Smooth muscle cell (in vitro differentiated cells): Measurements from ENCODE around the gene ANKRD33B. TPM values are rescaled to one million over a fixed set of nuclear protein-coding genes. Genes with fewer than 3 reads are reported as not detected.
"Not testable (repeated sequence)": the region's sequence is repeated elsewhere in the genome, so short reads cannot be mapped to it uniquely, and the experiment has no call there.

Experiments
- DNase-seq: peaks from one replicate; lab custom pipeline; 2025; ENCODE audit not compliant: unreplicated experiment; lab: John Stamatoyannopoulos, UW
- H2AFZ ChIP-seq: fragments of 200-600 bp; sonication (generic); 2 replicates; pipeline ENCODE4 v1.6.0; 2016; ENCODE audit warnings: antibody characterized with exemption, low read depth, mild to moderate bottlenecking
- H3F3A ChIP-seq: fragments of 200-600 bp; sonication (generic); 2 replicates; pipeline ENCODE4 v1.6.0; 2017; ENCODE audit warnings: antibody characterized with exemption, low read depth
- H3K27ac ChIP-seq: fragments of 200-600 bp; sonication (generic); 2 replicates; pipeline ENCODE4 v1.5.1; 2016; ENCODE audit warnings: low read depth, mild to moderate bottlenecking
- H3K27me3 ChIP-seq: fragments of 200-600 bp; sonication (generic); 2 replicates; pipeline ENCODE4 v1.6.1; 2016; ENCODE audit warnings: low read depth, mild to moderate bottlenecking
- H3K36me3 ChIP-seq: fragments of 200-600 bp; sonication (generic); 2 replicates; pipeline ENCODE4 v1.5.1; 2016; ENCODE audit warnings: low read depth
- H3K4me1 ChIP-seq: fragments of 200-600 bp; sonication (generic); 2 replicates; pipeline ENCODE4 v1.5.1; 2016; ENCODE audit warnings: low read depth
- H3K4me2 ChIP-seq: fragments of 200-600 bp; sonication (generic); 2 replicates; pipeline ENCODE4 v1.6.0; 2016; ENCODE audit warnings: mild to moderate bottlenecking
- H3K4me3 ChIP-seq: fragments of 200-600 bp; sonication (generic); 2 replicates; pipeline ENCODE4 v1.5.1; 2016; ENCODE audit warnings: mild to moderate bottlenecking
- H3K79me2 ChIP-seq: fragments of 200-600 bp; sonication (generic); 2 replicates; pipeline ENCODE4 v1.6.0; 2016; ENCODE audit warnings: low read depth, mild to moderate bottlenecking
- H3K9ac ChIP-seq: fragments of 200-600 bp; sonication (generic); 2 replicates; pipeline ENCODE4 v1.6.0; 2016; ENCODE audit warnings: low read depth
- H3K9me3 ChIP-seq: fragments of 200-600 bp; sonication (generic); replicated peaks from 2 replicates; pipeline ENCODE4 v1.5.1; 2016; ENCODE audit warnings: low read depth
- H4K20me1 ChIP-seq: fragments of 200-600 bp; sonication (generic); 2 replicates; pipeline ENCODE4 v1.6.0; 2016; ENCODE audit warnings: low read depth
- WGBS: methylation state at CpG from one replicate; pipeline ENCODE4 v1.1.7; 2016; ENCODE audit warnings: low lambda C conversion rate; 5-methylcytosine and 5-hydroxymethylcytosine counted together
- polyA plus RNA-seq: library from polyadenylated mRNA; unstranded; fragments of >200 nt; fragmentation: Nextera tagmentation; extraction: Ambion mirVana; gene quantifications from 2 replicates; pipeline ENCODE4 v1.2.1, GENCODE V29; 2016
- total RNA-seq: library from RNA; depleted of rRNA; stranded (reverse); fragments of >200 nt; gene quantifications from 2 replicates; pipeline ENCODE4 v1.2.3, GENCODE V29; 2014
- TF ChIP-seq, protein P1 (sequence below): fragments of 200-600 bp; sonication (generic); IDR thresholded peaks from 2 replicates; pipeline ENCODE4 v1.5.1; 2017; ENCODE audit warnings: borderline replicate concordance, mild to moderate bottlenecking, antibody characterized with exemption; ENCODE audit not compliant: insufficient read depth, poor library complexity, severe bottlenecking

The ANKRD33B gene
- total and polyA plus RNA-seq, 2 experiments from 2014 or later, result 1.2 to 2.2 TPM

GRCh38 chr5:10607666-10608073 is 43.8 kb downstream of the ANKRD33B start:
- no peak overlapping the region for H3K27ac ChIP-seq
- DNase-seq, result no peak
- 12% methylated on average over 5 of the region's 5 CpGs for WGBS
- no peak overlapping the region for H3K4me3 ChIP-seq
- H2AFZ ChIP-seq, result no peak overlapping the region
- TF ChIP-seq, protein P1, sequence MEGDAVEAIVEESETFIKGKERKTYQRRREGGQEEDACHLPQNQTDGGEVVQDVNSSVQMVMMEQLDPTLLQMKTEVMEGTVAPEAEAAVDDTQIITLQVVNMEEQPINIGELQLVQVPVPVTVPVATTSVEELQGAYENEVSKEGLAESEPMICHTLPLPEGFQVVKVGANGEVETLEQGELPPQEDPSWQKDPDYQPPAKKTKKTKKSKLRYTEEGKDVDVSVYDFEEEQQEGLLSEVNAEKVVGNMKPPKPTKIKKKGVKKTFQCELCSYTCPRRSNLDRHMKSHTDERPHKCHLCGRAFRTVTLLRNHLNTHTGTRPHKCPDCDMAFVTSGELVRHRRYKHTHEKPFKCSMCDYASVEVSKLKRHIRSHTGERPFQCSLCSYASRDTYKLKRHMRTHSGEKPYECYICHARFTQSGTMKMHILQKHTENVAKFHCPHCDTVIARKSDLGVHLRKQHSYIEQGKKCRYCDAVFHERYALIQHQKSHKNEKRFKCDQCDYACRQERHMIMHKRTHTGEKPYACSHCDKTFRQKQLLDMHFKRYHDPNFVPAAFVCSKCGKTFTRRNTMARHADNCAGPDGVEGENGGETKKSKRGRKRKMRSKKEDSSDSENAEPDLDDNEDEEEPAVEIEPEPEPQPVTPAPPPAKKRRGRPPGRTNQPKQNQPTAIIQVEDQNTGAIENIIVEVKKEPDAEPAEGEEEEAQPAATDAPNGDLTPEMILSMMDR, result peak; percentile 8
- H3K4me2 ChIP-seq, result peak overlapping the region; percentile 46
- no peaks in the 10 kb centered on the region for H3K27me3 ChIP-seq
- H3K79me2 ChIP-seq, result no peaks in the 10 kb centered on the region
- H3K36me3 ChIP-seq, result no peaks in the 10 kb centered on the region
- peaks cover 8% of the 10 kb centered on the region for H3K4me1 ChIP-seq
- no peaks in the 10 kb centered on the region for H3K9me3 ChIP-seq
- no peak overlapping the region for H3K9ac ChIP-seq
- peaks cover 6% of the 10 kb centered on the region for H3F3A ChIP-seq
- no peaks in the 10 kb centered on the region for H4K20me1 ChIP-seq

DNA sequence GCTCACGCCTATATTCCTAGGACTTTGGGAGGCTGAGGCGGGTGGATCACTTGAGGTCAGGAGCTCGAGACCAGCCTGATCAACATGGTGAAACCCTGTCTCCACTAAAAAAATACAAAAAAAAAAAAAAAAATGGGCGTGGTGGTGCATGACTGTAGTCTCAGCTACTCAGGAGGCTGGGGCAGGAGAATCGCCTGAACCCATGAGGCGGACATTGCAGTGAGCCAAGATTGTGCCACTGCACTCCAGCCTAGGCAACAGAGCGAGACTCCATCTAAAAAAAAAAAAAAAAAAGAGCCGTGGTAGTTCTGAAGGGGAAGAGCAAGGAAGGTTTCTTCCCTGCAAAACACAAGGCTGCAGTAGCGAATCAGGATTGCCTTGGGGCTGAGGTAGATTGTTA is 44.2 kb downstream of the ANKRD33B start:
- H3K9ac ChIP-seq, H3K36me3 ChIP-seq, H4K20me1 ChIP-seq, H3F3A ChIP-seq, DNase-seq, H2AFZ ChIP-seq, H3K27ac ChIP-seq, H3K4me1 ChIP-seq, H3K27me3 ChIP-seq, H3K9me3 ChIP-seq, H3K4me3 ChIP-seq, H3K79me2 ChIP-seq: not testable (repeated sequence)
- H3K4me2 ChIP-seq, result peak overlapping the region; percentile 46
- WGBS, result 85% methylated on average over 9 of the region's 9 CpGs
- TF ChIP-seq, protein P1, result peak; percentile 0

DNA sequence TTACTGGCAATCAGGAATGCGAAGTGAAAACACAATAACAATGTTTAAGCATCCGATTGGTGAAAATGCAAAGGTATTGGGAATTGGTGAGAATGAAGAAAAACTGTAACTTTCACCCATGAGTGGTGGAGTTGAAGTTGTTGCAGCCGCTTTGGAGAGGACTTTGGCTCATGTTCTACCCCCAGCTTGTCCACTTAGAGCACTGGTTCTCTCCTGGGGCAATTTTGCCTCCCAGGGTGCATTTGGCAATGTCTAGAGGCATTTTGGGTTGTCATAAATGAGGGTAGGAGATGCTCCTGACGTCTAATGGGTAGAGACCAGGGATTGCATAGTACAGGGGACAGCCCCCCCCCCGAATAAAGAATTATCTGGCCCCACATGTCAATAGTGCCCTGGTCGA is 46.2 kb downstream of the ANKRD33B start:
- Histone ChIP-seq H3K27ac (no peak overlapping the region), H3K36me3 (no peaks in the 10 kb centered on the region), H3K9me3 (no peaks in the 10 kb centered on the region), H3F3A (peaks cover 6% of the 10 kb centered on the region), H3K4me1 (peaks cover 8% of the 10 kb centered on the region), H3K4me3 (no peak overlapping the region), H3K79me2 (no peaks in the 10 kb centered on the region), H3K4me2 (no peak overlapping the region), H4K20me1 (no peaks in the 10 kb centered on the region), H3K9ac (no peak overlapping the region), H2AFZ (no peak overlapping the region), H3K27me3 (no peaks in the 10 kb centered on the region)
- DNase-seq, result no peak
- TF ChIP-seq, protein P1, result no peak
- WGBS, result 96% methylated on average over 6 of the region's 6 CpGs

GRCh38 chr5:10611290-10611689 is 47.4 kb downstream of the ANKRD33B start:
- peaks cover 6% of the 10 kb centered on the region for H3F3A ChIP-seq
- H3K9ac ChIP-seq, result no peak overlapping the region
- H3K36me3 ChIP-seq, result no peaks in the 10 kb centered on the region
- WGBS, result 44% methylated on average over 4 of the region's 4 CpGs
- H3K4me3 ChIP-seq, result no peak overlapping the region
- no peaks in the 10 kb centered on the region for H4K20me1 ChIP-seq
- no peak overlapping the region for H2AFZ ChIP-seq
- H3K9me3 ChIP-seq, result no peaks in the 10 kb centered on the region
- H3K79me2 ChIP-seq, result no peaks in the 10 kb centered on the region
- H3K27ac ChIP-seq, result no peak overlapping the region
- H3K27me3 ChIP-seq, result no peaks in the 10 kb centered on the region
- TF ChIP-seq, protein P1, result no peak
- peaks cover 12% of the 10 kb centered on the region for H3K4me1 ChIP-seq
- DNase-seq, result no peak
- H3K4me2 ChIP-seq, result peak overlapping the region; percentile 31
